Naive thymus-derived CD4-positive, alpha-beta T cell (primary cell): ENCODE data around the gene YPEL3. TPM values are rescaled to one million over a fixed set of nuclear protein-coding genes. Genes with fewer than 3 reads are reported as not detected.

Experiments
- ATAC-seq: fragments of 150-1000 bp; cut with Tn5 transposase; 2 replicates; pipeline ENCODE4 v1.10.0; 2021; ENCODE audit warnings: mild to moderate bottlenecking, moderate library complexity
- CTCF ChIA-PET: fragments of 350-600 bp; sonication (Branson Sonifier 250); formaldehyde crosslinking; loops from one replicate; lab custom pipeline; 2021; ENCODE audit warnings: antibody characterized with exemption; lab: Charles Lee
- POLR2A ChIA-PET: fragments of 350-600 bp; sonication (Branson Sonifier 250); formaldehyde crosslinking; loops from one replicate; lab custom pipeline; 2021; ENCODE audit warnings: antibody characterized with exemption, inconsistent platforms; lab: Charles Lee
- DNase-seq, 9 donors: peaks; one replicate each; pipeline versions ENCODE4 v3.0.0 to v3.0.0-alpha.2; 2020 to 2022; ENCODE audit warnings: mixed read lengths in 1 of 9
- H3K27ac ChIP-seq: one replicate; pipeline ENCODE4 v1.7.0; 2013; ENCODE audit warnings: mild to moderate bottlenecking, low read depth, low read length, moderate library complexity
- H3K27me3 ChIP-seq, 2 donors: one replicate each; pipeline ENCODE4 v1.7.0; 2013; ENCODE audit warnings: low read length in 2 of 2, mild to moderate bottlenecking in 2 of 2, moderate library complexity in 2 of 2; ENCODE audit not compliant: control insufficient read depth in 2 of 2, insufficient read depth in 2 of 2
- H3K36me3 ChIP-seq, 3 experiments: 1 replicate in 2 of 3; 2 replicates in 1 of 3; pipeline ENCODE4 v1.7.0; 2013; ENCODE audit warnings: low read length in 3 of 3, mild to moderate bottlenecking in 3 of 3, moderate library complexity in 1 of 3; ENCODE audit not compliant: insufficient read depth in 3 of 3, control insufficient read depth in 2 of 3
- H3K4me1 ChIP-seq, 2 donors: one replicate each; pipeline ENCODE4 v1.7.0; 2013; ENCODE audit warnings: low read length in 2 of 2, mild to moderate bottlenecking in 2 of 2, moderate library complexity in 1 of 2; ENCODE audit not compliant: control insufficient read depth in 2 of 2, insufficient read depth in 2 of 2
- H3K4me3 ChIP-seq: 2 replicates; pipeline ENCODE4 v1.7.0; 2013; ENCODE audit warnings: mild to moderate bottlenecking, low read length
- H3K9me3 ChIP-seq, 3 experiments: 1 replicate in 2 of 3; 2 replicates in 1 of 3; pipeline ENCODE4 v1.7.0; 2013; ENCODE audit warnings: low read length in 3 of 3; ENCODE audit not compliant: control insufficient read depth in 2 of 3
- H3K27ac Mint-ChIP-seq, 9 donors: one replicate each; pipeline ENCODE4 v1.8.0; 2020 to 2022; ENCODE audit warnings: mixed read lengths in 9 of 9, mild to moderate bottlenecking in 8 of 9, moderate library complexity in 5 of 9, inconsistent platforms in 2 of 9
- H3K27me3 Mint-ChIP-seq, 5 donors: one replicate each; pipeline ENCODE4 v1.8.0; 2021 to 2022; ENCODE audit warnings: mixed read lengths in 5 of 5, mild to moderate bottlenecking in 1 of 5
- H3K36me3 Mint-ChIP-seq, 5 donors: one replicate each; pipeline ENCODE4 v1.8.0; 2020 to 2022; ENCODE audit warnings: mixed read lengths in 5 of 5, mild to moderate bottlenecking in 3 of 5, inconsistent platforms in 1 of 5
- H3K4me1 Mint-ChIP-seq, 7 donors: one replicate each; pipeline ENCODE4 v1.8.0; 2020 to 2022; ENCODE audit warnings: mixed read lengths in 7 of 7, mild to moderate bottlenecking in 3 of 7, inconsistent platforms in 1 of 7
- H3K4me3 Mint-ChIP-seq, 10 donors: one replicate each; pipeline ENCODE4 v1.8.0; 2020 to 2022; ENCODE audit warnings: mild to moderate bottlenecking in 10 of 10, mixed read lengths in 10 of 10, moderate library complexity in 6 of 10, inconsistent platforms in 2 of 10
- H3K9me3 Mint-ChIP-seq, 11 donors: one replicate each; pipeline ENCODE4 v1.8.0; 2020 to 2022; ENCODE audit warnings: mixed read lengths in 11 of 11, mild to moderate bottlenecking in 4 of 11, inconsistent platforms in 1 of 11, moderate library complexity in 1 of 11
- intact Hi-C, 2 donors: fragments of 100-400 bp; cut with micrococcal nuclease; formaldehyde crosslinking; loops; one replicate each; pipeline ENCODE4 v1.15.1; 2023
- polyA plus RNA-seq, 2 donors: library from polyadenylated mRNA; unstranded; fragments of 300-500 nt; fragmentation: Illumina TruSeq; gene quantifications; one replicate each; pipeline ENCODE4 v1.2.3, GENCODE V29; 2021
- total RNA-seq, 6 experiments: library from RNA in 5 of 6; stranded (reverse) in 5 of 6; gene quantifications; 1 replicate in 5 of 6; 2 replicates in 1 of 6; pipeline ENCODE4 v1.2.3 and lab custom pipeline; 2021 to 2026

The YPEL3 gene
- total and polyA plus RNA-seq, 7 experiments from 2014 or later: 50.5 to 308 (median 242) TPM

GRCh38 chr16:30068750-30069610 lies 27.0 kb downstream of the YPEL3 start:
- Mint-ChIP-seq H3K4me1 (peaks cover 21 to 52% (median 38%) of the 10 kb centered on the region in 7 donors), H3K27me3 (no peaks in the 10 kb centered on the region), H3K36me3 (peaks cover 0 to 38% (median 14%) of the 10 kb centered on the region in 5 donors), H3K27ac (peak overlapping the region; percentile 56 to 92 (median 80)), H3K4me3 (peak overlapping the region; percentile 66 to 86 (median 70)), H3K9me3 (no peaks in the 10 kb centered on the region)
- Histone ChIP-seq H3K27me3 (no peaks in the 10 kb centered on the region), H3K9me3 (no peaks in the 10 kb centered on the region), H3K4me1 (peaks cover 13 to 30% of the 10 kb centered on the region in 2 donors), H3K36me3 (peaks cover 18 to 71% (median 22%) of the 10 kb centered on the region in 3 experiments), H3K27ac (peak overlapping the region; percentile 22), H3K4me3 (no peak overlapping the region)
- ChIA-PET POLR2A (interaction anchor here (0.8 to 6.3 kb wide), 5 partner anchors 15 to 339 kb away, joined by 3 to 159 read pairs (median 48); partner anchors contain the start of genes CORO1A, TBX6 and YPEL3), CTCF (no interaction called here)
- ATAC-seq (no peak), DNase-seq (peak in 8 of 9 donors; percentile 42 to 73 (median 66))
- intact Hi-C loops: loop anchor here (1.0 to 10.0 kb wide), 3 partner anchors 43 to 853 kb away; partner anchors contain the start of genes FBXL19 (in 1 of the 2) and ZNF771 (in 1 of the 2)

DNA sequence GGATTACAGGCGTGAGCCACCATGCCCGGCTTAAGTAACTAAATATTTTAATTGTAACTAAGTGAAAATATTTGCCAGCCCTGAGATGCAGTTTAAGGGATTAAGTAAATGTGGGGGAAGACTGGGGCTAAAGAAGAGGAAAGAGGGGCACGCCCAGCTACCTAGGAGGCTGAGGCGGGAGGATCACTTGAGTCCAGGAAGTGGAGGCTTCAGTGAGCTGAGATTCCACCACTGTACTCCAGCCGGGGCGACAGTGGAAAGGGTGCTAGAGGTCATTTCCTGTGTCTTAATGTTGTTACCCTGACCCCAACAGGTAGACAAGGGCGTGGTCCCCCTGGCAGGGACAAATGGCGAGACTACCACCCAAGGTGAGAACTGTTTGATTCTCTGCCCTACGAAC lies 27.7 kb downstream of the YPEL3 start:
- H3K36me3 ChIP-seq: peaks cover 18 to 71% (median 22%) of the 10 kb centered on the region in 3 experiments
- peak overlapping the region; percentile 22 for H3K27ac ChIP-seq
- Mint-ChIP-seq H3K9me3 (no peaks in the 10 kb centered on the region), H3K4me1 (peaks cover 25 to 55% (median 43%) of the 10 kb centered on the region in 7 donors), H3K36me3 (peaks cover 0 to 38% (median 14%) of the 10 kb centered on the region in 5 donors), H3K27me3 (no peaks in the 10 kb centered on the region), H3K27ac (peak overlapping the region; percentile 56 to 92 (median 80)), H3K4me3 (peak overlapping the region; percentile 66 to 86 (median 70))
- H3K27me3 ChIP-seq: no peaks in the 10 kb centered on the region
- ChIA-PET POLR2A (interaction anchor here (0.6 to 6.3 kb wide), 6 partner anchors 14 to 1111 kb away, joined by 3 to 159 read pairs (median 26); partner anchors contain the start of genes CORO1A, TBX6 and YPEL3), CTCF (interaction anchor here (1.2 kb wide), 1 partner anchor 24 kb away, joined by 6 read pairs; the partner anchor contains the start of gene TBX6)
- ATAC-seq (no peak), DNase-seq (no peak)
- H3K9me3 ChIP-seq: no peaks in the 10 kb centered on the region
- intact Hi-C loops: loop anchor here (1.0 to 10.0 kb wide), 3 partner anchors 44 to 854 kb away; partner anchors contain the start of genes FBXL19 (in 1 of the 2) and ZNF771 (in 1 of the 2)
- H3K4me3 ChIP-seq: no peak overlapping the region
- peaks cover 13 to 36% of the 10 kb centered on the region in 2 donors for H3K4me1 ChIP-seq

- Histone ChIP-seq H3K9me3 (no peaks in the 10 kb centered on the region), H3K27ac (peak overlapping the region; percentile 83), H3K27me3 (no peaks in the 10 kb centered on the region), H3K4me3 (peak overlapping the region; percentile 12), H3K4me1 (peaks cover 13 to 37% of the 10 kb centered on the region in 2 donors), H3K36me3 (peaks cover 18 to 69% (median 22%) of the 10 kb centered on the region in 3 experiments)
- DNase-seq (no peak), ATAC-seq (no peak)
- CTCF ChIA-PET: interaction anchor here (0.6 to 1.2 kb wide), 2 partner anchors 25 to 277 kb away, joined by 3 to 6 read pairs; partner anchors contain the start of gene TBX6
- peak overlapping the region; percentile 36 to 100 (median 99) for H3K4me3 Mint-ChIP-seq
- no peaks in the 10 kb centered on the region for H3K9me3 Mint-ChIP-seq
- peak overlapping the region in 7 of 9 donors; percentile 83 to 99 (median 98) for H3K27ac Mint-ChIP-seq
- H3K36me3 Mint-ChIP-seq: peaks cover 0 to 38% (median 14%) of the 10 kb centered on the region in 5 donors
- H3K4me1 Mint-ChIP-seq: peaks cover 25 to 55% (median 43%) of the 10 kb centered on the region in 7 donors
- no peaks in the 10 kb centered on the region for H3K27me3 Mint-ChIP-seq
- intact Hi-C loops: loop anchor here (5.0 to 10.0 kb wide), 2 partner anchors 337 to 855 kb away; partner anchors contain the start of genes FBXL19 (in 1 of the 2) and ZNF771 (in 1 of the 2)
- POLR2A ChIA-PET: interaction anchor here (0.6 to 6.3 kb wide), 11 partner anchors 9 to 365 kb away, joined by 3 to 159 read pairs (median 8); partner anchors contain the start of genes CD2BP2, CORO1A, PPP4C and TBX6
These were observed 28.5 kb downstream of the YPEL3 start for GRCh38 chr16:30067584-30067916.

- peaks cover 25 to 51% (median 40%) of the 10 kb centered on the region in 7 donors for H3K4me1 Mint-ChIP-seq
- POLR2A ChIA-PET: interaction anchor here (0.5 to 6.3 kb wide), 22 partner anchors 9 to 1097 kb away, joined by 3 to 159 read pairs (median 5); partner anchors contain the start of genes CD2BP2, CORO1A, MVP and PAGR1
- peaks cover 18 to 64% (median 22%) of the 10 kb centered on the region in 3 experiments for H3K36me3 ChIP-seq
- peak overlapping the region; percentile 79 to 99 (median 98) for H3K27ac Mint-ChIP-seq
- no peaks in the 10 kb centered on the region for H3K27me3 Mint-ChIP-seq
- peak overlapping the region; percentile 94 for H3K4me3 ChIP-seq
- peaks cover 13 to 37% of the 10 kb centered on the region in 2 donors for H3K4me1 ChIP-seq
- no peaks in the 10 kb centered on the region for H3K9me3 ChIP-seq
- no peaks in the 10 kb centered on the region for H3K9me3 Mint-ChIP-seq
- DNase-seq (no peak), ATAC-seq (no peak)
- peak overlapping the region; percentile 83 for H3K27ac ChIP-seq
- CTCF ChIA-PET: interaction anchor here (0.5 to 2.1 kb wide), 5 partner anchors 23 to 822 kb away, joined by 3 to 10 read pairs (median 3); partner anchors contain the start of gene TBX6
- peaks cover 0 to 35% (median 13%) of the 10 kb centered on the region in 5 donors for H3K36me3 Mint-ChIP-seq
- intact Hi-C loops: loop anchor here (5.0 to 10.0 kb wide), 2 partner anchors 338 to 855 kb away; partner anchors contain the start of genes FBXL19 (in 1 of the 2) and ZNF771 (in 1 of the 2)
- peak overlapping the region; percentile 96 to 100 (median 99) for H3K4me3 Mint-ChIP-seq
- H3K27me3 ChIP-seq: no peaks in the 10 kb centered on the region
These were observed 29.0 kb downstream of the YPEL3 start for GRCh38 chr16:30066761-30067583.

- Mint-ChIP-seq H3K27me3 (no peaks in the 10 kb centered on the region), H3K4me3 (peak overlapping the region; percentile 96 to 100 (median 99)), H3K27ac (peak overlapping the region; percentile 79 to 99 (median 98)), H3K4me1 (peaks cover 25 to 46% (median 38%) of the 10 kb centered on the region in 7 donors), H3K36me3 (peaks cover 0 to 30% (median 13%) of the 10 kb centered on the region in 5 donors), H3K9me3 (no peaks in the 10 kb centered on the region)
- H3K4me3 ChIP-seq: peak overlapping the region; percentile 94
- ChIA-PET POLR2A (interaction anchor here (0.5 to 6.3 kb wide), 46 partner anchors 10 to 1098 kb away, joined by 3 to 159 read pairs (median 4); partner anchors contain the start of genes CD2BP2, CORO1A, DCTPP1 and KCTD13), CTCF (interaction anchor here (0.5 to 2.1 kb wide), 4 partner anchors 11 to 823 kb away, joined by 3 to 10 read pairs (median 4); partner anchors contain the start of gene TBX6)
- H3K4me1 ChIP-seq: peaks cover 13 to 37% of the 10 kb centered on the region in 2 donors
- H3K27me3 ChIP-seq: no peaks in the 10 kb centered on the region
- peaks cover 18 to 55% (median 22%) of the 10 kb centered on the region in 3 experiments for H3K36me3 ChIP-seq
- H3K27ac ChIP-seq: peak overlapping the region; percentile 83
- no peak for ATAC-seq
- intact Hi-C loops: loop anchor here (1.0 to 10.0 kb wide), 19 partner anchors 9 to 856 kb away; partner anchors contain the start of genes FBRS (in 2 of the 2), MAPK3 (in 2 of the 2), PPP4C (in 2 of the 2) and CORO1A (in 1 of the 2)
- no peaks in the 10 kb centered on the region for H3K9me3 ChIP-seq
- DNase-seq: no peak
These were observed 29.9 kb downstream of the YPEL3 start for GRCh38 chr16:30065943-30066760.
